PC-3 (cell line): ENCODE data around the gene NATD1. TPM values are rescaled to one million over a fixed set of nuclear protein-coding genes. Genes with fewer than 3 reads are reported as not detected.
A peak's percentile ranks its signal among the peaks of the same experiment; 100 is the strongest.

Experiments
- ATAC-seq: fragments of 200-7000 bp; cut with Tn5 transposase; 2 replicates; pipeline ENCODE4 v1.9.1; 2020; ENCODE audit warnings: mild to moderate bottlenecking, moderate library complexity
- BruUV-seq: library from RNA; stranded (reverse); fragments of 400-500 nt; replicated peaks from 2 replicates; lab custom pipeline; 2021; lab: Mats Ljungman, UMichigan
- CTCF ChIA-PET: fragments of 300-600 bp; sonication (Branson Sonifier 250); formaldehyde crosslinking; loops from one replicate; lab custom pipeline; 2022; ENCODE audit warnings: antibody characterized with exemption; lab: Charles Lee
- POLR2A ChIA-PET: fragments of 300-600 bp; sonication (Branson Sonifier 250); formaldehyde crosslinking; loops from one replicate; lab custom pipeline; 2022; ENCODE audit warnings: antibody characterized with exemption; ENCODE audit not compliant: unreplicated experiment; lab: Charles Lee
- DNase-seq: peaks from one replicate; pipeline ENCODE4 v3.0.0-alpha.2; 2015
- H2AFZ ChIP-seq: fragments of 300-600 bp; sonication (generic); 2 replicates; pipeline ENCODE4 v1.6.0; 2016; ENCODE audit warnings: antibody characterized with exemption, low read length
- H3F3A ChIP-seq: fragments of 300-600 bp; sonication (generic); one replicate; pipeline ENCODE4 v1.6.0; 2017; ENCODE audit warnings: antibody characterized with exemption, low read length, control low read depth, mild to moderate bottlenecking; ENCODE audit not compliant: unreplicated experiment
- H3K27ac ChIP-seq: fragments of 300-600 bp; sonication (generic); 2 replicates; pipeline ENCODE4 v1.5.1; 2016; ENCODE audit warnings: mild to moderate bottlenecking, low read length
- H3K27me3 ChIP-seq: fragments of 300-600 bp; sonication (generic); 2 replicates; pipeline ENCODE4 v1.6.1; 2016; ENCODE audit warnings: low read length, mixed read lengths
- H3K36me3 ChIP-seq: fragments of 300-600 bp; sonication (generic); 2 replicates; pipeline ENCODE4 v1.6.1; 2016; ENCODE audit warnings: low read depth, mixed run types, low read length, mixed read lengths
- H3K4me1 ChIP-seq: fragments of 300-600 bp; sonication (generic); 2 replicates; pipeline ENCODE4 v1.5.1; 2016; ENCODE audit warnings: low read length; ENCODE audit not compliant: insufficient read depth
- H3K4me2 ChIP-seq: fragments of 300-600 bp; sonication (generic); 2 replicates; pipeline ENCODE4 v1.6.0; 2016; ENCODE audit warnings: low read length
- H3K4me3 ChIP-seq: fragments of 300-600 bp; sonication (generic); 2 replicates; pipeline ENCODE4 v1.5.1; 2016; ENCODE audit warnings: mild to moderate bottlenecking, low read length, mixed read lengths
- H3K79me2 ChIP-seq: fragments of 300-600 bp; sonication (generic); 2 replicates; pipeline ENCODE4 v1.6.1; 2017; ENCODE audit warnings: low read length, mixed read lengths
- H3K9ac ChIP-seq: fragments of 300-600 bp; sonication (generic); 2 replicates; pipeline ENCODE4 v1.6.0; 2016; ENCODE audit warnings: mild to moderate bottlenecking, low read length
- H3K9me2 ChIP-seq: fragments of 300-600 bp; sonication (generic); replicated peaks from 2 replicates; pipeline ENCODE4 v1.6.1; 2016; ENCODE audit warnings: mixed run types, low read length, mixed read lengths
- H3K9me3 ChIP-seq: fragments of 300-600 bp; sonication (generic); 2 replicates; pipeline ENCODE4 v1.6.1; 2016; ENCODE audit warnings: low read length, mixed read lengths
- H4K20me1 ChIP-seq: fragments of 300-600 bp; sonication (generic); 2 replicates; pipeline ENCODE4 v1.6.1; 2016; ENCODE audit warnings: low read length, mixed read lengths
- CTCF ChIP-seq: fragments of 300-600 bp; sonication (generic); conservative IDR thresholded peaks from 2 replicates; pipeline ENCODE4 v1.5.1; 2017; ENCODE audit warnings: antibody characterized with exemption, low read depth, mild to moderate bottlenecking, low read length
- EZH2 ChIP-seq: fragments of 300-600 bp; sonication (generic); IDR thresholded peaks from one replicate; pipeline ENCODE4 v1.6.1; 2017; ENCODE audit warnings: antibody characterized with exemption, mild to moderate bottlenecking, low read length; ENCODE audit not compliant: unreplicated experiment
- EZH2phosphoT487 ChIP-seq: fragments of 300-600 bp; sonication (generic); IDR thresholded peaks from 2 replicates; pipeline ENCODE4 v1.6.1; 2018; ENCODE audit warnings: mild to moderate bottlenecking, antibody characterized with exemption, low read length, borderline replicate concordance
- intact Hi-C: fragments of 100-400 bp; cut with micrococcal nuclease; formaldehyde crosslinking; loops from 2 replicates; pipeline ENCODE4 v1.9.0; 2023
- total RNA-seq: library from RNA; depleted of rRNA; stranded (reverse); fragments of >200 nt; gene quantifications from 2 replicates; pipeline ENCODE4 v1.2.3, GENCODE V29; 2014

NATD1 gene
- total RNA-seq, 1 experiment from 2014 or later = 0.73 TPM

- CTCF ChIA-PET = no interaction called here
Measured at GRCh38 chr17:21212826-21213637, 40.2 kb downstream of the NATD1 start.

GRCh38 chr17:21211825-21212479 is 41.3 kb downstream of the NATD1 start:
- H3K4me1 ChIP-seq = peaks cover 42% of the 10 kb centered on the region
- intact Hi-C loops = loop anchor here (5.0 kb wide), 1 partner anchor 40 kb away; the partner anchor contains the start of gene NATD1
- ATAC-seq = no peak
- H3K27ac ChIP-seq = peak overlapping the region; percentile 57
- DNase-seq = peak; percentile 83
- BruUV-seq = no TSS peak
- H3K27me3 ChIP-seq = no peaks in the 10 kb centered on the region
- H3K9me2 ChIP-seq = no peaks in the 10 kb centered on the region
- H3K79me2 ChIP-seq = peaks cover 96% of the 10 kb centered on the region
- ChIA-PET CTCF (no interaction called here), POLR2A (no interaction called here)
- TF ChIP-seq EZH2phosphoT487 (no peak), CTCF (no peak), EZH2 (no peak)
- no peaks in the 10 kb centered on the region for H3F3A ChIP-seq
- peaks cover 47% of the 10 kb centered on the region for H4K20me1 ChIP-seq
- peaks cover 24% of the 10 kb centered on the region for H3K36me3 ChIP-seq
- H3K9ac ChIP-seq = peak overlapping the region; percentile 100
- peak overlapping the region; percentile 97 for H3K4me2 ChIP-seq
- peak overlapping the region; percentile 98 for H3K4me3 ChIP-seq
- no peak overlapping the region for H2AFZ ChIP-seq
- H3K9me3 ChIP-seq = no peaks in the 10 kb centered on the region

More at GRCh38 chr17:21212826-21213637, 40.2 kb downstream of the NATD1 start:
- TF ChIP-seq EZH2 = no peak
- no peak for TF ChIP-seq CTCF
- TF ChIP-seq EZH2phosphoT487 = no peak
- H3K27me3 ChIP-seq = no peaks in the 10 kb centered on the region
- peak overlapping the region; percentile 82 for H2AFZ ChIP-seq
- no peak for DNase-seq
- TSS peak; percentile 42 for BruUV-seq
- H3K9me2 ChIP-seq = no peaks in the 10 kb centered on the region
- H3F3A ChIP-seq = no peaks in the 10 kb centered on the region
- H3K27ac ChIP-seq = peak overlapping the region; percentile 83
- H3K4me3 ChIP-seq = peak overlapping the region; percentile 98
- intact Hi-C loops = loop anchor here (5.0 kb wide), 1 partner anchor 39 kb away; the partner anchor contains the start of gene NATD1
- H3K9ac ChIP-seq = peak overlapping the region; percentile 100
- H3K4me1 ChIP-seq = peaks cover 46% of the 10 kb centered on the region
- peaks cover 44% of the 10 kb centered on the region for H4K20me1 ChIP-seq
- no peaks in the 10 kb centered on the region for H3K9me3 ChIP-seq
- POLR2A ChIA-PET = interaction anchor here (0.6 to 0.7 kb wide), 2 partner anchors 22 to 55 kb away, joined by 4 to 5 read pairs; no protein-coding TSS in a partner anchor
- peak overlapping the region; percentile 97 for H3K4me2 ChIP-seq
- H3K36me3 ChIP-seq = peaks cover 29% of the 10 kb centered on the region
- H3K79me2 ChIP-seq = peaks cover 96% of the 10 kb centered on the region
- no peak for ATAC-seq
